OCI-LY7 (cell line): Measurements from ENCODE around the gene PTPRS.

ENCODE experiments used
- CTCF ChIP-seq: fragments of 200-600 bp; sonication (generic); conservative IDR thresholded peaks from 2 replicates; pipeline ENCODE4 v1.5.1; 2014; ENCODE audit warnings: mild to moderate bottlenecking, antibody characterized with exemption, low read length, moderate library complexity, mixed read lengths
- EZH2phosphoT487 ChIP-seq: fragments of 200-600 bp; sonication (generic); IDR thresholded peaks from 2 replicates; pipeline ENCODE4 v1.6.1; 2018; ENCODE audit warnings: low read depth, borderline replicate concordance, mild to moderate bottlenecking, mixed run types, antibody characterized with exemption, low read length, moderate library complexity, mixed read lengths

- no peak for TF ChIP-seq CTCF
- TF ChIP-seq EZH2phosphoT487, result no peak
Observed at GRCh38 chr19:5305163-5305562, 35.4 kb downstream of the PTPRS start.
